ENCODE data around the gene SH3BGRL.

DNA sequence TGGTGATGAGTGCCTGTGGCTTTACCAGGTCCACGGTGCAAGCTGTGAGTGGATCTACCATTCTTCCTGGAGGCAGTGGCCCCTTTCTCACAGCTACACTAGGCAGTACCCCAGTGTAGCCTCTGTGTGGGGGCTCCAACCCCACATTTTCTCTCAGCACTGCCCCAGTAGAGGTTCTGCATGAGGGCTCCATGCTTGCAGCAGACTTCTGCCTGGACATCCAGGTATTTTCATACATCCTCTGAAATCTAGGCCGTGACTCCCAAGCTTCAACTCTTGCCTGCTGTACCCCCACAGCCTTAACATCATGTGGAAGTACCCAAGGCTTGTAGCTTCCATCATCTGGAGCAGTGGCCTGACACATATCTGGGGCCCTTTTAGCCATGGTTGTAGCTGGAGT, 90.1 kb downstream of the SH3BGRL start:
- TF ChIP-seq, protein P1, sequence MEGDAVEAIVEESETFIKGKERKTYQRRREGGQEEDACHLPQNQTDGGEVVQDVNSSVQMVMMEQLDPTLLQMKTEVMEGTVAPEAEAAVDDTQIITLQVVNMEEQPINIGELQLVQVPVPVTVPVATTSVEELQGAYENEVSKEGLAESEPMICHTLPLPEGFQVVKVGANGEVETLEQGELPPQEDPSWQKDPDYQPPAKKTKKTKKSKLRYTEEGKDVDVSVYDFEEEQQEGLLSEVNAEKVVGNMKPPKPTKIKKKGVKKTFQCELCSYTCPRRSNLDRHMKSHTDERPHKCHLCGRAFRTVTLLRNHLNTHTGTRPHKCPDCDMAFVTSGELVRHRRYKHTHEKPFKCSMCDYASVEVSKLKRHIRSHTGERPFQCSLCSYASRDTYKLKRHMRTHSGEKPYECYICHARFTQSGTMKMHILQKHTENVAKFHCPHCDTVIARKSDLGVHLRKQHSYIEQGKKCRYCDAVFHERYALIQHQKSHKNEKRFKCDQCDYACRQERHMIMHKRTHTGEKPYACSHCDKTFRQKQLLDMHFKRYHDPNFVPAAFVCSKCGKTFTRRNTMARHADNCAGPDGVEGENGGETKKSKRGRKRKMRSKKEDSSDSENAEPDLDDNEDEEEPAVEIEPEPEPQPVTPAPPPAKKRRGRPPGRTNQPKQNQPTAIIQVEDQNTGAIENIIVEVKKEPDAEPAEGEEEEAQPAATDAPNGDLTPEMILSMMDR (IDR thresholded peaks at IDR 0.05), result no peak
- TF ChIP-seq POLR2A (IDR thresholded peaks at IDR 0.05), result no peak
- no peak for TF ChIP-seq POLR2AphosphoS5 (IDR thresholded peaks at IDR 0.05; ENCODE audit: insufficient read depth in 1 of 2, low read depth in 1 of 2)

Measured in vagina (tissue), 2 donors.